CD4-positive, CD25-positive, alpha-beta regulatory T cell (primary cell): ENCODE results near the gene CCR5AS.

ENCODE experiments used
- ATAC-seq, 2 donors: fragments of 150-1000 bp; cut with Tn5 transposase; one replicate each; pipeline ENCODE4 v1.10.0; 2021; ENCODE audit warnings: low read depth in 2 of 2, moderate number of reproducible peaks in 2 of 2, moderate library complexity in 1 of 2
- DNase-seq, 3 donors: peaks; one replicate each; pipeline versions ENCODE4 v3.0.0 to v3.0.0-alpha.2; 2012 to 2022; ENCODE audit warnings: mixed read lengths in 1 of 3
- H3K27ac ChIP-seq: one replicate; pipeline ENCODE4 v1.7.0; 2013; ENCODE audit warnings: mild to moderate bottlenecking, low read length; ENCODE audit not compliant: insufficient read depth, poor library complexity, severe bottlenecking
- H3K27me3 ChIP-seq: one replicate; pipeline ENCODE4 v1.7.0; 2013; ENCODE audit warnings: low read length; ENCODE audit not compliant: control insufficient read depth, insufficient read depth
- H3K36me3 ChIP-seq: one replicate; pipeline ENCODE4 v1.7.0; 2013; ENCODE audit warnings: mild to moderate bottlenecking, low read length, moderate library complexity; ENCODE audit not compliant: control insufficient read depth, insufficient read depth
- H3K4me1 ChIP-seq: 2 replicates; pipeline ENCODE4 v1.7.0; 2013; ENCODE audit warnings: mild to moderate bottlenecking, low read length; ENCODE audit not compliant: insufficient read depth, control insufficient read depth, poor library complexity, severe bottlenecking
- H3K4me3 ChIP-seq: one replicate; pipeline ENCODE4 v1.7.0; 2013; ENCODE audit warnings: low read depth, mild to moderate bottlenecking, low read length, moderate library complexity
- H3K9me3 ChIP-seq, 2 experiments: 1 replicate in 1 of 2; 2 replicates in 1 of 2; pipeline ENCODE4 v1.7.0; 2013; ENCODE audit warnings: low read length in 2 of 2, mild to moderate bottlenecking in 1 of 2, moderate library complexity in 1 of 2; ENCODE audit not compliant: control insufficient read depth in 2 of 2
- H3K27ac Mint-ChIP-seq, 3 donors: one replicate each; pipeline ENCODE4 v1.8.0; 2020 to 2022; ENCODE audit warnings: mild to moderate bottlenecking in 3 of 3, mixed read lengths in 3 of 3, moderate library complexity in 2 of 3
- H3K27me3 Mint-ChIP-seq: one replicate; pipeline ENCODE4 v1.8.0; 2022; ENCODE audit warnings: mild to moderate bottlenecking, mixed read lengths
- H3K36me3 Mint-ChIP-seq: one replicate; pipeline ENCODE4 v1.8.0; 2020; ENCODE audit warnings: mixed read lengths
- H3K4me1 Mint-ChIP-seq, 4 donors: one replicate each; pipeline ENCODE4 v1.8.0; 2020 to 2022; ENCODE audit warnings: mixed read lengths in 4 of 4, mild to moderate bottlenecking in 1 of 4
- H3K4me3 Mint-ChIP-seq, 4 donors: one replicate each; pipeline ENCODE4 v1.8.0; 2020 to 2022; ENCODE audit warnings: mild to moderate bottlenecking in 4 of 4, mixed read lengths in 4 of 4, moderate library complexity in 3 of 4
- H3K9me3 Mint-ChIP-seq, 7 donors: one replicate each; pipeline ENCODE4 v1.8.0; 2020 to 2022; ENCODE audit warnings: mixed read lengths in 7 of 7, mild to moderate bottlenecking in 3 of 7, moderate library complexity in 2 of 7

Gene CCR5AS

DNA sequence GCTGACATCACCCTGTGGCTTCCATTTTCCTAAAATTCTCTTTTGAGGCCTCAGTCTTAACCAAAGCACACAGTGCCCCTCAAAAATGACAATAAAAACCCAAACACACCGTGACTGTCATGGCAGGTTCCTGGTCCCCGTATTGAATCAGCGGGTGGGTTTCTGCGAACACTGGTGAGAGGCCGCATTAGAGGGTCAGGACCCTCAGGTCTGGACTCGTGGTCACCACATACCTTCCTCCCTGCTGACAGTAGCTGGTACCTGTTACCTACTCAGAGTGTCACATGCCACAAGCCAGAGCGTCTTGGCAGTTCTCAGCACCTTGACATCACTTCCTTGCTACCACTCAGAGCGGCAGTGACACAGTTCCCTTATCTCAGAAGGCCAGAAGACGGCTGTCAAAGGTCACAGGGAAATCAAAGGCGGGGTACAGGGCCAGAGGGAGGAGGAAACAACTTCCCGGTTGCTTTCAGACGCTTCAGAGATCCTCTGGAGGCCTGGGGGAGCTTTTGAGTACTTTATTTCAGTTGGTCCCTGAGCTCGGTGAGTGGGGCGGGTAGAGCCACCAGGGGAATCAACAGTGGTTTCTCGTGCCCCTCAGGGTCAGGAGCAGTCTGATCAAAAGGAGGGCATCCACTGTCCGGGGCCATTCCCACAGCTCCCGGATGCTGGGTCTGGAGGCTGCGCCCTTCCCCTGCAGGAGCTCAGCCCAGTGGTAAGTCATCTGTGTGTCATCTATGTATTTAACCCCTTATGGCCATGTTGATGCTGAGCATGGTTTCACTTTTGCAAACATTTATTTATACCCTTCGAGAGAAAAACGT is at the start of gene CCR5AS, which contains the start of gene CCRL2:
CCR5AS (minus strand) TSS at position 279 of the 824 bp plus-strand sequence.
CCRL2 (plus strand) TSS at position 472 of the 824 bp plus-strand sequence. CDS start 821 bp downstream, outside the sequence.
- Mint-ChIP-seq H3K4me3 (peak within 1 kb of the TSS; percentile 88 to 96 (median 90)), H3K4me1 (peaks cover 17 to 38% (median 19%) of the 10 kb centered on the region in 4 donors), H3K27me3 (peaks cover 19% of the 10 kb centered on the region), H3K27ac (peak within 1 kb of the TSS; percentile 90 to 97 (median 94)), H3K9me3 (peaks cover 0 to 4% (median 0%) of the 10 kb centered on the region in 7 donors), H3K36me3 (no peaks in the 10 kb centered on the region)
- no peaks in the 10 kb centered on the region for H3K9me3 ChIP-seq
- H3K27me3 ChIP-seq = no peaks in the 10 kb centered on the region
- peak within 1 kb of the TSS; percentile 79 for H3K4me3 ChIP-seq
- ATAC-seq (peak; percentile 79 to 84), DNase-seq (peak in 2 of 3 donors; percentile 49 to 87)
- H3K4me1 ChIP-seq = peaks cover 17% of the 10 kb centered on the region
- peak within 1 kb of the TSS; percentile 67 for H3K27ac ChIP-seq
- no peaks in the 10 kb centered on the region for H3K36me3 ChIP-seq

DNA sequence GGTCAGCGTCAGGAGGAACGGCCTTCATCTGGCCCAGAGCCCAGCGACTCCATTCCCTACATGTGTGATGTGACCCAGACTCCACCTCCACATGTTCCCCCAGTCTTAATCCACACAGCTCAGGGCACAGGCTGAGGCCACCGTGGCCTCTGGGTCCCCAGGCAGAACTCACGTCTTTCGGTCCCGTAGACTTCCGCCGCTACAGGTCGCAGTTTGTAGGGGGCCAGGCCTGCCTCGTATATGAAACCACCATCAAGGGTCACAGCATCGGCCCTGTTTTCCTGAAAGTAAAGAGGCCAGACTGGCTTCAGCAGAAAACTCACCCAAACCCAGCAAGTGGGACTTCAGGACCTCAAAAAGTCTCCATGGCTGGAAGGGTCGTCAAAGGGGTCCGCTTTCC is 49.3 kb upstream of the CCR5AS start:
- peaks cover 4% of the 10 kb centered on the region for H3K27me3 ChIP-seq
- H3K4me1 Mint-ChIP-seq = no peaks in the 10 kb centered on the region
- no peaks in the 10 kb centered on the region for H3K36me3 ChIP-seq
- no peaks in the 10 kb centered on the region for H3K36me3 Mint-ChIP-seq
- no peaks in the 10 kb centered on the region for H3K4me1 ChIP-seq
- peaks cover 37% of the 10 kb centered on the region for H3K27me3 Mint-ChIP-seq
- no peak overlapping the region for H3K27ac ChIP-seq
- H3K4me3 ChIP-seq = no peak overlapping the region
- no peak for DNase-seq
- no peak for ATAC-seq
- no peak overlapping the region for H3K4me3 Mint-ChIP-seq
- no peaks in the 10 kb centered on the region for H3K9me3 Mint-ChIP-seq
- no peak overlapping the region for H3K27ac Mint-ChIP-seq
- no peaks in the 10 kb centered on the region for H3K9me3 ChIP-seq

DNA sequence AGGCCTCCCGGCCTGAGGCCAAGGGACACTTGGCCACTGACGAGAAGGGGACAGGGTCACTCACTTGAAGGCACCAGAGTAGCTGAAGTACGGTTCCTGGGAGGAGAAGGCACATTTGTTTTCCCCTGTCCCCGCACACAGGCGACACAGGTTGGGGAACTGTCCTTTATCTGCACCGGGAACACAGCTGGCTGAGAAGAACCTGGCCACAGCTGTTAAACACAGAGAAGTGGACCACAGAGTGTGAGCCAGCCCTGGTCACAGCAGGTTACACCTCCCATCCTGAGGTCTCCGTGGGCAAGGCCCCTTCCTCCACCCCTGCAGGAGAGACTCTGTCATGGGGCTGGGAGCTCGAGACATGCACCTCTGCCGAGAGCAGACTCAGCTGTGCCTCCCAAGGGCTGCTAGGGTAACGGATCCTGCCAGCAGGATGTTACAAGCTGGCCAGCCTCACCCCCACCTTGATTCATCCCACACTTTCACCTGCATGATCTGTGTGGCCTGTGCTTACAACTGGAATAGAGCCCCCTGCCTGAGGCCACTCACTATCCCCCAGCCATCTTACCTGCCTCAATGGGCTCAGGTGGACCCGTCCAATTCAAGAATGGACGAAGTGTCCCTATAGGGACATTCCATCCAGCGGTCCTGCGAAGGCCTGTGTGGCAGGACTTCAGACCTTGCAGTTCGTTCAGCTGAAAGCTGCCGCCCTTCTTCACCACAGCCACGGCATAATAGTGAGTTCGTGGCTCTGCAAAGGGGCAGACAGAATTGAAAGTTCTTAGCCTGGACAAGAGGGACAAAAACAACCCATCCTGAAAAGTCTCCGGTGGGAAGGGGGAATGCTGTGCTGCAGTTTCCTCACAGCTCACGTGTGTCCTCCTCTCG is 48.6 kb upstream of the CCR5AS start:
- DNase-seq (no peak), ATAC-seq (no peak)
- H3K27ac Mint-ChIP-seq = no peak overlapping the region
- Histone ChIP-seq H3K4me1 (no peaks in the 10 kb centered on the region), H3K9me3 (no peaks in the 10 kb centered on the region), H3K27ac (no peak overlapping the region), H3K4me3 (no peak overlapping the region), H3K36me3 (no peaks in the 10 kb centered on the region), H3K27me3 (peaks cover 4% of the 10 kb centered on the region)
- no peaks in the 10 kb centered on the region for H3K36me3 Mint-ChIP-seq
- no peak overlapping the region for H3K4me3 Mint-ChIP-seq
- no peaks in the 10 kb centered on the region for H3K4me1 Mint-ChIP-seq
- H3K27me3 Mint-ChIP-seq = peaks cover 31% of the 10 kb centered on the region
- no peaks in the 10 kb centered on the region for H3K9me3 Mint-ChIP-seq

GRCh38 chr3:46454606-46455005 is 47.7 kb upstream of the CCR5AS start:
- Histone ChIP-seq H3K27ac (no peak overlapping the region), H3K36me3 (no peaks in the 10 kb centered on the region), H3K27me3 (peaks cover 1% of the 10 kb centered on the region), H3K9me3 (no peaks in the 10 kb centered on the region), H3K4me1 (no peaks in the 10 kb centered on the region), H3K4me3 (no peak overlapping the region)
- Mint-ChIP-seq H3K27ac (peak overlapping the region in 1 of 3 donors; percentile 70), H3K9me3 (no peaks in the 10 kb centered on the region), H3K4me1 (no peaks in the 10 kb centered on the region), H3K27me3 (peaks cover 27% of the 10 kb centered on the region), H3K4me3 (no peak overlapping the region), H3K36me3 (no peaks in the 10 kb centered on the region)
- ATAC-seq = no peak
- no peak for DNase-seq

DNA sequence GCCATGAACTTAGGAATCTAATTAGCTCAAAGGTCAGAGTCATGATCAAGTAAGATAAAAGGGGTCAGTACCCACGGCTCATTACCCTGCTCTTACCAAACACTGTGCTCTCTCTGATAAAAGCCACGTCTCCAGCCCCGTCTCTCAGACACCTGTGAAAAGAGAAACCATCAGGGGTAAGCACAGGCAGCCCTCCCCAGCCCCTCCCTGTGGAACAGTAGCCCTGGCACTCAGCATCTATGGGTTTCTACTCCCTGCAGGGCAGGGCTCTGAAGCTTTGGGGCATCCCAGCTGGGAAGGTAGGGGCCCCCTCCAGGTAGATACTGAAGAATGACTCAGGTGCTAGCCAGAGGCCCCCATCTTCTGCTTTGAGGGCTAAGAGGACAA is 47.3 kb upstream of the CCR5AS start:
- Histone ChIP-seq H3K27ac (no peak overlapping the region), H3K4me1 (no peaks in the 10 kb centered on the region), H3K36me3 (no peaks in the 10 kb centered on the region), H3K9me3 (no peaks in the 10 kb centered on the region), H3K4me3 (no peak overlapping the region), H3K27me3 (peaks cover 1% of the 10 kb centered on the region)
- H3K4me1 Mint-ChIP-seq = no peaks in the 10 kb centered on the region
- no peak for DNase-seq
- no peaks in the 10 kb centered on the region for H3K36me3 Mint-ChIP-seq
- no peaks in the 10 kb centered on the region for H3K9me3 Mint-ChIP-seq
- no peak overlapping the region for H3K27ac Mint-ChIP-seq
- ATAC-seq = no peak
- peaks cover 23% of the 10 kb centered on the region for H3K27me3 Mint-ChIP-seq
- H3K4me3 Mint-ChIP-seq = no peak overlapping the region

DNA sequence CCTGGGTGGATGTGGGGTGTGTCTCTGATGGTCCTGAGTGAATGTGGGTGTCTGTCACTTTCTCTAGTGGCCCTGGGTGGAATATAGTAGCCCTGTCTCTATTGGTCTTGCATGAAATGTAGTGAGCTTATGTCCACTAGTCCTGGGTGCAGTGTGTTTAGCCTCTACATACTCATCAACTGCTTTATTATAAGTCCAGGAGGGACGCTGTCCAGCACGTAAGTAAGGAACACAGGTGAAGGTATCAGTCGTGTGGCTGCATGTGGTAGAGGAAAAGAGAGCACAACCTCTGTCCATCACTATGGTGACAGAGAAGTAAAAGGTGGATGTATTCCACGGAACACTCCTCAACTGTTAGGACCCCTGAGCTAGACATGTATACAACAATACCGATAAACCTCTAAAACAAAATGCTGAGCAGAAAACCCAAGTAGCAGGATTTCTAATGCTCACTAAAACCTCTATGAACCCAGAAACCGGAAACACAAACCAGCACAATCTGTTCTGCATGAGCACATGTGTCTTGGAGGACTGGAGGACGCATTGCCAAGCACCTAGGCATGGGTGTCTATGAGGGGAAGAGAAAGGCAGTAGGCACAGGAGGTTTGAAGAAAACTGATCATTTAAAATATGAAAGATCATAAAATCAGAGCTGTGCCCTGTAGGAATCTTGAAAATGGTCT is 46.8 kb upstream of the CCR5AS start:
- peaks cover 23% of the 10 kb centered on the region for H3K27me3 Mint-ChIP-seq
- no peak overlapping the region for H3K4me3 Mint-ChIP-seq
- H3K4me1 Mint-ChIP-seq = no peaks in the 10 kb centered on the region
- Histone ChIP-seq H3K9me3 (no peaks in the 10 kb centered on the region), H3K4me1 (no peaks in the 10 kb centered on the region), H3K36me3 (no peaks in the 10 kb centered on the region), H3K27ac (no peak overlapping the region), H3K4me3 (no peak overlapping the region), H3K27me3 (peaks cover 1% of the 10 kb centered on the region)
- H3K36me3 Mint-ChIP-seq = no peaks in the 10 kb centered on the region
- H3K9me3 Mint-ChIP-seq = no peaks in the 10 kb centered on the region
- ATAC-seq (no peak), DNase-seq (no peak)
- no peak overlapping the region for H3K27ac Mint-ChIP-seq

GRCh38 chr3:46449755-46450552 is 43.1 kb upstream of the CCR5AS start:
- H3K36me3 ChIP-seq = no peaks in the 10 kb centered on the region
- Mint-ChIP-seq H3K4me1 (no peaks in the 10 kb centered on the region), H3K4me3 (no peak overlapping the region), H3K9me3 (no peaks in the 10 kb centered on the region), H3K27ac (no peak overlapping the region), H3K36me3 (no peaks in the 10 kb centered on the region), H3K27me3 (peaks cover 21% of the 10 kb centered on the region)
- no peak overlapping the region for H3K4me3 ChIP-seq
- ATAC-seq (no peak), DNase-seq (no peak)
- no peaks in the 10 kb centered on the region for H3K9me3 ChIP-seq
- H3K4me1 ChIP-seq = no peaks in the 10 kb centered on the region
- no peak overlapping the region for H3K27ac ChIP-seq
- H3K27me3 ChIP-seq = peaks cover 1% of the 10 kb centered on the region
